ENCODE data around the gene MAP2K5. TPM values are rescaled to one million over a fixed set of nuclear protein-coding genes. Genes with fewer than 3 reads are reported as not detected.

The MAP2K5 gene
- total RNA-seq, 1 experiment from 2014 or later: 32.0 TPM

DNA sequence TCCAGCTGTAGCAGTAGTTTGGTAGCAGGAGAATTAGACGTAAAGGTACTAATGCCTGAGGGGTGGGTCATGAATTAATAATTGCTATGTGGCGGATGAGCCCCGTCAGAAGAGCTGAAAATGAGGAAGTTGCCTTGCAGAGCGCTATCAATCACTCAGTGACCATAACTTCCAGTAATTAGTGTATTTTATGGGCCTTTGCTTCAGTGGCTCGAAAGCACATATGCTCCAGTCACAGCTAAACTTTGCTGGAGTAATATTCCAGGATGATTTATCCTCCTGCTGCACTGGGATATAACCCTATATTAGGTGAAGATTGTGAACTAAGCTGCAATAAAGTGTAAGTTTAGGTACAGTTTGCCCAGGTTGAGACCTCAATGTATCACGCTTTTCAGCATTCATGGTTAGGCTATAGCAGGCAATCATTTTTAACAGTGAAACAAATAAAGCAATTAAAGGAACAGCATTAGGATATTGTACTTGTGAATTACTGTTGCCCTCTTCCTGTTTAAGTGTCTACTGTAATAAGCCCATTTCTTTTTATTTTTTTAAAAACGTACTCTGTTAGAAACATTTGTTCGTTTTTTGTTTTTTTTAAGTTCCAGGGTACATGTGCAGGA is 178.2 kb downstream of the MAP2K5 start:
- peaks cover 32% of the 10 kb centered on the region for H3K4me1 ChIP-seq (ENCODE audit: low read length)
- H3K9ac ChIP-seq (ENCODE audit: low read length): no peak overlapping the region
- DNase-seq: peak; percentile 84
- no peaks in the 10 kb centered on the region for H3K9me2 ChIP-seq (replicated peaks; ENCODE audit: insufficient read depth, low read length)
- H3K4me3 ChIP-seq (ENCODE audit: low read length): no peak overlapping the region
- H4K20me1 ChIP-seq (ENCODE audit: insufficient read depth, low read depth, low read length): no peaks in the 10 kb centered on the region
- H3K9me3 ChIP-seq (ENCODE audit: low read length): no peaks in the 10 kb centered on the region
- H3K36me3 ChIP-seq (ENCODE audit: insufficient read depth, low read length): no peaks in the 10 kb centered on the region
- H2AFZ ChIP-seq (ENCODE audit: low read length): no peak overlapping the region
- no peaks in the 10 kb centered on the region for H3K79me2 ChIP-seq (ENCODE audit: low read length)
- no peaks in the 10 kb centered on the region for H3K27me3 ChIP-seq (ENCODE audit: low read length)
- H3K4me2 ChIP-seq (ENCODE audit: low read depth, low read length, poor library complexity, severe bottlenecking): peak overlapping the region; percentile 25
- H3K27ac ChIP-seq (ENCODE audit: low read length): peak overlapping the region; percentile 44; the same call in 1 of the 2 replicates

GRCh38 chr15:67722030-67722817 is 179.7 kb downstream of the MAP2K5 start:
- Histone ChIP-seq H3K27ac (ENCODE audit: low read length) (no peak overlapping the region), H3K9me3 (ENCODE audit: low read length) (no peaks in the 10 kb centered on the region), H4K20me1 (ENCODE audit: insufficient read depth, low read depth, low read length) (no peaks in the 10 kb centered on the region), H3K9me2 (replicated peaks; ENCODE audit: insufficient read depth, low read length) (no peaks in the 10 kb centered on the region), H3K4me1 (ENCODE audit: low read length) (peaks cover 24% of the 10 kb centered on the region), H3K4me2 (ENCODE audit: low read depth, low read length, poor library complexity, severe bottlenecking) (no peak overlapping the region), H3K9ac (ENCODE audit: low read length) (no peak overlapping the region), H3K4me3 (ENCODE audit: low read length) (no peak overlapping the region), H3K36me3 (ENCODE audit: insufficient read depth, low read length) (no peaks in the 10 kb centered on the region), H2AFZ (ENCODE audit: low read length) (no peak overlapping the region), H3K27me3 (ENCODE audit: low read length) (no peaks in the 10 kb centered on the region), H3K79me2 (ENCODE audit: low read length) (no peaks in the 10 kb centered on the region)
- no peak for DNase-seq

DNA sequence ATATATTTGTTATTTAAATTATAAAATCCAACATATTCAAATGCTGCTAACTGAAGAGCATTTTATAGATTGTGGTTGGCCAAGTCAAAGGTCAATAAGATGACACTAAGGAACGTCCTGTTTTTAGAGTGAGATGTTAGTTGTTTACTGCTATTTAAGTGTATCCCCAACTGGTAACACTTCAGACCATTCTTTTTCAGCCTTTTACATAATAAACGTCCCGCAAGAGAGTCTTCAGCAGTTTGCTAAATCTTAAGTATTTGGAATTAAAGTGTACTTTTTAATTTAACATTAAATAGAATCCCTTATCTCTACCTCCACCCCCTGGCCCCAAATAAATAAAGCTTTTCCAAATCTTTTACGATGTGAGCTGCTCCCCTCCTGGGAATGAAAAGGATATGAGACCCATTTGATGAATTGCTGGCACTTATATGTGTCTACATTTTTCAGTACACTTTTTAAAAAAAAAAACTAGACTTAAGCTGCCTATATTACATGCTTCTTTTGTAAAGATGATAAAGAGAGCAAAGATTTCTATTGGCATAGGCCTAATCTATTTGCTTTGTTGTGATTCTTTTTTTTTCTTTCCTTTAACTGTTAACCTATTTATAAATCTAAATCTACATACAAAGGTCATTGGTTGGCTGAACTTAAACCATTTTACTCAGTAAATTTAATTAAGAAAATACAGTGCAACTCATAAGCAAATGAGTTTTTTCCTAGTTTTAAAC is 181.0 kb downstream of the MAP2K5 start:
- no peaks in the 10 kb centered on the region for H3K36me3 ChIP-seq (ENCODE audit: insufficient read depth, low read length)

GRCh38 chr15:67724691-67725375 is 182.3 kb downstream of the MAP2K5 start:
- no peak overlapping the region for H3K4me2 ChIP-seq (ENCODE audit: low read depth, low read length, poor library complexity, severe bottlenecking)
- no peaks in the 10 kb centered on the region for H3K79me2 ChIP-seq (ENCODE audit: low read length)
- no peak overlapping the region for H3K27ac ChIP-seq (ENCODE audit: low read length)
- no peak overlapping the region for H3K4me3 ChIP-seq (ENCODE audit: low read length)
- no peaks in the 10 kb centered on the region for H3K27me3 ChIP-seq (ENCODE audit: low read length)
- no peaks in the 10 kb centered on the region for H3K9me2 ChIP-seq (replicated peaks; ENCODE audit: insufficient read depth, low read length)
- H2AFZ ChIP-seq (ENCODE audit: low read length): no peak overlapping the region
- H4K20me1 ChIP-seq (ENCODE audit: insufficient read depth, low read depth, low read length): no peaks in the 10 kb centered on the region
- H3K9me3 ChIP-seq (ENCODE audit: low read length): no peaks in the 10 kb centered on the region
- peaks cover 23% of the 10 kb centered on the region for H3K4me1 ChIP-seq (ENCODE audit: low read length)
- H3K36me3 ChIP-seq (ENCODE audit: insufficient read depth, low read length): no peaks in the 10 kb centered on the region
- DNase-seq: no peak
- no peak overlapping the region for H3K9ac ChIP-seq (ENCODE audit: low read length)

More for the DNA sequence above, 181.0 kb downstream of the MAP2K5 start:
- Histone ChIP-seq H4K20me1 (ENCODE audit: insufficient read depth, low read depth, low read length) (no peaks in the 10 kb centered on the region), H3K27me3 (ENCODE audit: low read length) (no peaks in the 10 kb centered on the region), H3K9me3 (ENCODE audit: low read length) (no peaks in the 10 kb centered on the region), H3K4me2 (ENCODE audit: low read depth, low read length, poor library complexity, severe bottlenecking) (no peak overlapping the region), H3K9me2 (replicated peaks; ENCODE audit: insufficient read depth, low read length) (no peaks in the 10 kb centered on the region), H3K9ac (ENCODE audit: low read length) (no peak overlapping the region), H3K27ac (ENCODE audit: low read length) (no peak overlapping the region), H3K4me3 (ENCODE audit: low read length) (no peak overlapping the region), H3K4me1 (ENCODE audit: low read length) (peaks cover 28% of the 10 kb centered on the region), H3K79me2 (ENCODE audit: low read length) (no peaks in the 10 kb centered on the region), H2AFZ (ENCODE audit: low read length) (no peak overlapping the region)
- no peak for DNase-seq

DNA sequence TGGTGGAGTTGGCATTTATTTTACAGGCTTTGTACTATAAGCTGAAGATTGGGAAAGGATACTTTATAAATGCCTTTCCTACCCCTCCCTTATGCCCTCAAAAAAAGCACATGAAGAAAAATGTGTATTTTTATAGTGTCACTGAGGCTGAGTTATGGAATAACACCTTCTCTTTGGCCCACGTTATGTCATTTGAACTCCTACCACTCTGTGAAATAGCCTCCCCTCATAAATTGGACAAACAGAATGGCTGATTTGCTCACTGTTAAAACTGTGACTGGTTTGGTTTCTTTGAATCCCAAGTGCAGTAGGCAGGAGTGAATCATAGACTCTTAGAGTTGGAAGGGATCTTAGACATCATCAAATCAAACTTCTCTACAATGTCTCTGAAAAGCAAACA is 187.6 kb downstream of the MAP2K5 start:
- Histone ChIP-seq H3K4me1 (ENCODE audit: low read length) (peaks cover 13% of the 10 kb centered on the region), H3K9ac (ENCODE audit: low read length) (no peak overlapping the region)
- DNase-seq: no peak

GRCh38 chr15:67731112-67731721 is 188.7 kb downstream of the MAP2K5 start:
- H3K4me1 ChIP-seq (ENCODE audit: low read length): peaks cover 19% of the 10 kb centered on the region
- H2AFZ ChIP-seq (ENCODE audit: low read length): no peak overlapping the region
- no peak overlapping the region for H3K9ac ChIP-seq (ENCODE audit: low read length)
- H3K4me2 ChIP-seq (ENCODE audit: low read depth, low read length, poor library complexity, severe bottlenecking): no peak overlapping the region
- H4K20me1 ChIP-seq (ENCODE audit: insufficient read depth, low read depth, low read length): no peaks in the 10 kb centered on the region
- H3K9me2 ChIP-seq (replicated peaks; ENCODE audit: insufficient read depth, low read length): no peaks in the 10 kb centered on the region
- no peak for DNase-seq
- H3K36me3 ChIP-seq (ENCODE audit: insufficient read depth, low read length): no peaks in the 10 kb centered on the region
- H3K79me2 ChIP-seq (ENCODE audit: low read length): no peaks in the 10 kb centered on the region
- no peaks in the 10 kb centered on the region for H3K27me3 ChIP-seq (ENCODE audit: low read length)
- no peak overlapping the region for H3K4me3 ChIP-seq (ENCODE audit: low read length)
- H3K27ac ChIP-seq (ENCODE audit: low read length): no peak overlapping the region
- no peaks in the 10 kb centered on the region for H3K9me3 ChIP-seq (ENCODE audit: low read length)

More for the DNA sequence above, 187.6 kb downstream of the MAP2K5 start:
- Histone ChIP-seq H4K20me1 (ENCODE audit: insufficient read depth, low read depth, low read length) (no peaks in the 10 kb centered on the region), H3K27ac (ENCODE audit: low read length) (no peak overlapping the region), H3K9me3 (ENCODE audit: low read length) (no peaks in the 10 kb centered on the region), H3K27me3 (ENCODE audit: low read length) (no peaks in the 10 kb centered on the region), H3K4me2 (ENCODE audit: low read depth, low read length, poor library complexity, severe bottlenecking) (no peak overlapping the region), H3K79me2 (ENCODE audit: low read length) (no peaks in the 10 kb centered on the region), H2AFZ (ENCODE audit: low read length) (no peak overlapping the region), H3K9me2 (replicated peaks; ENCODE audit: insufficient read depth, low read length) (no peaks in the 10 kb centered on the region), H3K4me3 (ENCODE audit: low read length) (no peak overlapping the region), H3K36me3 (ENCODE audit: insufficient read depth, low read length) (no peaks in the 10 kb centered on the region)

DNA sequence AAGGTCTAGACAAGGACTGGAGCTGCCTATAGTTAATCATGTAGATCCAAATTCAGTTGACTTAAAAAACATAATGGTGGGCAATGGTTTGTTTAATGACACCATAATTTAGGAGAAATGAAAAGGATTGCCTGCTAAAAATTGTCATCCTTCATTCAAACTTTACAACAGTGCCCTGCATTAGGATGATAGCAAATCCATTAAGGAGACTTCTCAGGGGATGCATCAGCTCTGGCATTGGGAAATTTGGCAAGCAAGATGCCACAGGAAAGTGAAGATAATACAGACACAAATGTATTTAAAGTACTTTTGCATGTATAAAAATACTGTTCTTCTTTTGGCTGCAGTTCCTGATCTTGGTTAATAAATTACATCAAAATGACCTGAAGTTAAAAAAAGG is 189.7 kb downstream of the MAP2K5 start:
- Histone ChIP-seq H3K4me3 (ENCODE audit: low read length) (no peak overlapping the region), H3K79me2 (ENCODE audit: low read length) (no peaks in the 10 kb centered on the region), H3K9me3 (ENCODE audit: low read length) (no peaks in the 10 kb centered on the region)

More for the DNA sequence above, 189.7 kb downstream of the MAP2K5 start:
- DNase-seq: no peak
- H3K27me3 ChIP-seq (ENCODE audit: low read length): no peaks in the 10 kb centered on the region
- no peak overlapping the region for H2AFZ ChIP-seq (ENCODE audit: low read length)
- H3K27ac ChIP-seq (ENCODE audit: low read length): no peak overlapping the region
- H3K9ac ChIP-seq (ENCODE audit: low read length): no peak overlapping the region
- peaks cover 19% of the 10 kb centered on the region for H3K4me1 ChIP-seq (ENCODE audit: low read length)
- no peaks in the 10 kb centered on the region for H4K20me1 ChIP-seq (ENCODE audit: insufficient read depth, low read depth, low read length)
- no peaks in the 10 kb centered on the region for H3K36me3 ChIP-seq (ENCODE audit: insufficient read depth, low read length)
- H3K4me2 ChIP-seq (ENCODE audit: low read depth, low read length, poor library complexity, severe bottlenecking): no peak overlapping the region
- H3K9me2 ChIP-seq (replicated peaks; ENCODE audit: insufficient read depth, low read length): no peaks in the 10 kb centered on the region

Data from Karpas-422 (cell line).